NCI-H524 (cell line): ENCODE results near the gene LDLR.
"Not testable (repeated sequence)": the region's sequence is repeated elsewhere in the genome, so short reads cannot be mapped to it uniquely, and the experiment has no call there.

Experiments
- DNase-seq, 2 experiments: peaks; one replicate each; lab custom pipeline; 2025; lab: John Stamatoyannopoulos, UW

LDLR gene

DNA sequence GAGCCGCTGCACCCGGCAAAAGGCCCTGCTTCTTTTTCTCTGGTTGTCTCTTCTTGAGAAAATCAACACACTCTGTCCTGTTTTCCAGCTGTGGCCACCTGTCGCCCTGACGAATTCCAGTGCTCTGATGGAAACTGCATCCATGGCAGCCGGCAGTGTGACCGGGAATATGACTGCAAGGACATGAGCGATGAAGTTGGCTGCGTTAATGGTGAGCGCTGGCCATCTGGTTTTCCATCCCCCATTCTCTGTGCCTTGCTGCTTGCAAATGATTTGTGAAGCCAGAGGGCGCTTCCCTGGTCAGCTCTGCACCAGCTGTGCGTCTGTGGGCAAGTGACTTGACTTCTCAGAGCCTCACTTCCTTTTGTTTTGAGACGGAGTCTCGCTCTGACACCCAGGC, 17.2 kb downstream of the LDLR start:
- DNase-seq: peak in 1 of 2 experiments; percentile 21

DNA sequence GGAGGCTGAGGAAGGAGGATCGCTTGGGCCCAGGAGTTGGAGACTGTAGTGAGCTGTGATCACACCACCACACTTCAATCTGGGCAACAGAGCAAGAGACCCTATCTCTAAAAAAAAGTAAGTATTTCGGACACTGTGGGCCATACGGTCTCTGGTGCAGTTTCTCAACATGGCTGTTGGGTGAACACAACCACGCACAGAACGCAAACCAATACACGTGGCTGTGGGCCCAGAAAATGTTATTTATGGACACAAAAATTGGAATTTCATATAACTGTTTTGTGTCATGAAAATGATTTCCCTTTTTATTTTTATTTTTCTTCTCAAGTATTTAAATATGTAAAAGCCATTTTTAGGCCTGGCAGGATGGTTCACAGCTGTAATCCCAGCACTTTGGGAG, 19.5 kb downstream of the LDLR start:
- no peak for DNase-seq

DNA sequence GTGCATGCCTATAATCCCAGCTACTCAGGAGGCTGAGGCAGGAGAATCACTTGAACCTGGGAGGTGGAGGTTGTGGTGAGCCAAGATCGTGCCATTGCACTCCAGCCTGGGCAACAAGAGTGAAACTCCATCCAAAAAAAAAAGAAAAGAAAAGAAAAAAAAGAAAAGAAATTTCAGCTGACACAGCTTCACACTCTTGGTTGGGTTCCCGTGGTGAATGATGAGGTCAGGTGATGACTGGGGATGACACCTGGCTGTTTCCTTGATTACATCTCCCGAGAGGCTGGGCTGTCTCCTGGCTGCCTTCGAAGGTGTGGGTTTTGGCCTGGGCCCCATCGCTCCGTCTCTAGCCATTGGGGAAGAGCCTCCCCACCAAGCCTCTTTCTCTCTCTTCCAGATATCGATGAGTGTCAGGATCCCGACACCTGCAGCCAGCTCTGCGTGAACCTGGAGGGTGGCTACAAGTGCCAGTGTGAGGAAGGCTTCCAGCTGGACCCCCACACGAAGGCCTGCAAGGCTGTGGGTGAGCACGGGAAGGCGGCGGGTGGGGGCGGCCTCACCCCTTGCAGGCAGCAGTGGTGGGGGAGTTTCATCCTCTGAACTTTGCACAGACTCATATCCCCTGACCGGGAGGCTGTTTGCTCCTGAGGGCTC, 22.0 kb downstream of the LDLR start:
- no peak for DNase-seq

DNA sequence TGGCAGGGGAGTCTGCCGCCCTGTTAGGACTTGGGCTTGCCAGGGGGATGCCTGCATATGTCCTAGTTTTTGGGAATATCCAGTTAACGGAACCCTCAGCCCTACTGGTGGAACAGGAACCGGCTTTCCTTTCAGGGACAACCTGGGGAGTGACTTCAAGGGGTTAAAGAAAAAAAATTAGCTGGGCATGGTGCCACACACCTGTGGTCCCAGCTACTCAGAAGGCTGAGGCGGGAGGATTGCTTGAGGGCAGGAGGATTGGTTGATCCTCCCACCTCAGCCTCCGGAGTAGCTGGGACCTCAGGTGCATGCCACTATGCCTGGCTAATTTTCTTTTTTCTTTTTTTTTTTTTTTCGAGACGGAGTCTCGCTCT, 22.5 kb downstream of the LDLR start:
- no peak for DNase-seq

DNA sequence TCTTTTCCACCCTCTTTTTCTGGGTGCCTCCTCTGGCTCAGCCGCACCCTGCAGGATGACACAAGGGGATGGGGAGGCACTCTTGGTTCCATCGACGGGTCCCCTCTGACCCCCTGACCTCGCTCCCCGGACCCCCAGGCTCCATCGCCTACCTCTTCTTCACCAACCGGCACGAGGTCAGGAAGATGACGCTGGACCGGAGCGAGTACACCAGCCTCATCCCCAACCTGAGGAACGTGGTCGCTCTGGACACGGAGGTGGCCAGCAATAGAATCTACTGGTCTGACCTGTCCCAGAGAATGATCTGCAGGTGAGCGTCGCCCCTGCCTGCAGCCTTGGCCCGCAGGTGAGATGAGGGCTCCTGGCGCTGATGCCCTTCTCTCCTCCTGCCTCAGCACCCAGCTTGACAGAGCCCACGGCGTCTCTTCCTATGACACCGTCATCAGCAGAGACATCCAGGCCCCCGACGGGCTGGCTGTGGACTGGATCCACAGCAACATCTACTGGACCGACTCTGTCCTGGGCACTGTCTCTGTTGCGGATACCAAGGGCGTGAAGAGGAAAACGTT, 24.0 kb downstream of the LDLR start:
- DNase-seq: no peak

DNA sequence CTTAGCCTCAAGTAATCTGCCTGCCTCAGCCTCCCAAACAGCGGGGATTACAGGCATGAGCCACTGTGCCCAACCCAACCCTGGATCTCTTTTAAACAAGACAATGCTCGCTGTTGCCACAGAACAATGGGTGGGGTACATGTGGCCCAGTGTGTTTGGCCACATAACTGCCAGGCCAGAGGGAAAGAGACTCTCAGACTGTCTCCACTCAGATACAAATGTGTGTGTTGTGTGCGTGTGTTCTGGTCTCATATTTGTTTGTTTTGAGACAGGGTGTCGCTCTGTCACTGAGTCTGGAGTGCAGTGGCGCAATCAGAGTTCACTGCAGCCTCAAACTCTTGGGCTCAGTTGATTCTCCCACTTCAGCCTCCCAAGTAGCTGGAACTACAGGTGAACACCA, 25.8 kb downstream of the LDLR start:
- no peak for DNase-seq

DNA sequence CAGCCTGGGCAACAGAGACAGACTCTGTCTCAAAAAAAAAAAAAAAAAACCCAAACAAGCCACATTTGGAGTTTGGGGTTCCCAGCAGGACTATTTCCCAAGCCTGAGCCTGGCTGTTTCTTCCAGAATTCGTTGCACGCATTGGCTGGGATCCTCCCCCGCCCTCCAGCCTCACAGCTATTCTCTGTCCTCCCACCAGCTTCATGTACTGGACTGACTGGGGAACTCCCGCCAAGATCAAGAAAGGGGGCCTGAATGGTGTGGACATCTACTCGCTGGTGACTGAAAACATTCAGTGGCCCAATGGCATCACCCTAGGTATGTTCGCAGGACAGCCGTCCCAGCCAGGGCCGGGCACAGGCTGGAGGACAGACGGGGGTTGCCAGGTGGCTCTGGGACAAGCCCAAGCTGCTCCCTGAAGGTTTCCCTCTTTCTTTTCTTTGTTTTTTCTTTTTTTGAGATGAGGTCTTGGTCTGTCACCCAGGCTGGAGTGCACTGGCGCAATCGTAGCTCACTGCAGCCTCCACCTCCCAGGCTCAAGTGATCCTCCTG, 26.7 kb downstream of the LDLR start:
- DNase-seq: no peak

DNA sequence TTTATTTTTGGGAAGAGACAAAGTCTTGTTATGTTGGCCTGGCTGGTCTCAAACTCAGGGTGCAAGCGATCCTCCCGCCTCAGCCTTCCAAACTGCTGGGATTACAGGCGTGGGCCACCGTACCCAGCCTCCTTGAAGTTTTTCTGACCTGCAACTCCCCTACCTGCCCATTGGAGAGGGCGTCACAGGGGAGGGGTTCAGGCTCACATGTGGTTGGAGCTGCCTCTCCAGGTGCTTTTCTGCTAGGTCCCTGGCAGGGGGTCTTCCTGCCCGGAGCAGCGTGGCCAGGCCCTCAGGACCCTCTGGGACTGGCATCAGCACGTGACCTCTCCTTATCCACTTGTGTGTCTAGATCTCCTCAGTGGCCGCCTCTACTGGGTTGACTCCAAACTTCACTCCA, 27.2 kb downstream of the LDLR start:
- no peak for DNase-seq

DNA sequence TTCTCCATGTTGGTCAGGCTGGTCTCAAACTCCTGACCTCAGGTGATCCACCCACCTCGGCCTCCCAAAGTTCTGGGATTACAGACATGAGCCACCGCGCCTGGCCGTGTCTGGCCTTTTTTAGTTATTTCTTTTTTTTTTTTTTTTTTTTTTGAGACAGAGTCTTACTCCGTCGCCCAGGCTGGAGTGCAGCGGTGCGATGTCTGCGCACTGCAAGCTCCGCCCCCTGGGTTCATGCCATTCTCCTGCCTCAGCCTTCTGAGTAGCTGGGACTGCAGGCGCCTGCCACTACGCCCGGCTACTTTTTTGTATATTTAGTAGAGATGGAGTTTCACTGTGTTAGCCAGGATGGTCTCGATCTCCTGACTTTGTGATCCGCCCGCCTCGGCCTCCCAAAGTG, 32.7 kb downstream of the LDLR start:
- not testable (repeated sequence) for DNase-seq

DNA sequence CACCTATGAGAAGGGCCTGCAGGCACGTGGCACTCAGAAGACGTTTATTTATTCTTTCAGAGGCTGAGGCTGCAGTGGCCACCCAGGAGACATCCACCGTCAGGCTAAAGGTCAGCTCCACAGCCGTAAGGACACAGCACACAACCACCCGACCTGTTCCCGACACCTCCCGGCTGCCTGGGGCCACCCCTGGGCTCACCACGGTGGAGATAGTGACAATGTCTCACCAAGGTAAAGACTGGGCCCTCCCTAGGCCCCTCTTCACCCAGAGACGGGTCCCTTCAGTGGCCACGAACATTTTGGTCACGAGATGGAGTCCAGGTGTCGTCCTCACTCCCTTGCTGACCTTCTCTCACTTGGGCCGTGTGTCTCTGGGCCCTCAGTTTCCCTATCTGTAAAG, 33.9 kb downstream of the LDLR start:
- DNase-seq: no peak

DNA sequence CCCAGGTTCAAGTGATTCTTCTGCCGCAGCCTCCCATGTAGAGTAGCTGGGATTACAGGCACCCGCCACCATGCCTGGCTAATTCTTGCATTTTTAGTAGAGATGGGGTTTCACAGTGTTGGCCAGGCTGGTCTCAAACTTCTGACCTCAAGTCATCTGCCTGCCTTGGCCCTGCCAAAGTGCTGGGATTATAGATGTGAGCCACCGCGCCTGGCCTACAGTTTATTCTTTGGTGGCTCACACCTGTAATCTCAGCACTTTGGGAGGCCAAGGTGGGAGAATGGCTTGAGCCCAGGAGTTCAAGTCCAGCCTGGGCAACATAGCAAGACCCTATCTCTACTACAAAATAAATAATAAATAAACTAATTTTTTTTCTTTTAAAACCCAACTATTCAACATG, 34.9 kb downstream of the LDLR start:
- DNase-seq: not testable (repeated sequence)

DNA sequence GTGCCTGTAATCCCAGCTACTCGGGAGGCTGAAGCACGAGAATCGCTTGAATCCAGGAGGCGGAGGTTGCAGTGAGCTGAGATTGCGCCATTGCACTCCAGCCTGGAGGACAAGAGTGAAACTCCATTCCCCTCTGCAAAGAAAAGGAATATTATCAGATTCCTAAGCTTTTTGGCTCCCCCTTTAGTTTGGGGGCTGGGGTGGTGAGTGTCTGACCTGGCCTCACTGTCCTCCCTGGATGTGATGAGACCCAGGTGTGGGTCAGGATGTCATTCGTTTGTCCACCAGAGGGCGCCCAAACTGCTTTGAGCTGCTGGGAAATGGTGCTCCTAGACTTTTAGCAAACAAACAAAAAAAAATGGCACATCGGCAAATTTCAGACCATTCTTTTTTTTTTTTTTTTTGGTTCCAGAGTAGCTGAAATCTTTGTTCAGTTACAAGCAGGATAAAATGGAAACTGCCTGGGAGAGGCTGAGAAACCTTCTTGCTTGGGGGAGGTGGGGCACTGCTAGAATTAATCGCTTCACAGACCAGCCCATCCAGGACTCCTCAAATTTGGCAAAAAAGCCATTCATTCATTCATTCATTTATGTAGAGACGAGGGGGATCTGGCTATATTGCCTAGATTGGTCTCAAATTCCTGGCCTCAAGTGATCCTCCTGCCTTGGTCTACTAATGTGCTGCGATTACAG, 36.9 kb downstream of the LDLR start:
- peak; percentile 15 to 72 for DNase-seq

DNA sequence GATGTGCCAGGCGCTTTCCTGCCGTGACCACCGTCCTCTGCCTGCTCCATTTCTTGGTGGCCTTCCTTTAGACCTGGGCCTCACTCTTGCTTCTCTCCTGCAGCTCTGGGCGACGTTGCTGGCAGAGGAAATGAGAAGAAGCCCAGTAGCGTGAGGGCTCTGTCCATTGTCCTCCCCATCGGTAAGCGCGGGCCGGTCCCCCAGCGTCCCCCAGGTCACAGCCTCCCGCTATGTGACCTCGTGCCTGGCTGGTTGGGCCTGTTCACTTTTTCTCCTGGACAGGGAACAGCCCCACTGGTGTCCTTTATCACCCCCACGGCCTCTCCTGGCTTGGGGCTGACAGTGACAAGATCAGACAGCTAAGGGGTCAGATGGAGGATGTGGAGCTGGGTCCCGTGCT, 38.6 kb downstream of the LDLR start:
- DNase-seq: no peak

DNA sequence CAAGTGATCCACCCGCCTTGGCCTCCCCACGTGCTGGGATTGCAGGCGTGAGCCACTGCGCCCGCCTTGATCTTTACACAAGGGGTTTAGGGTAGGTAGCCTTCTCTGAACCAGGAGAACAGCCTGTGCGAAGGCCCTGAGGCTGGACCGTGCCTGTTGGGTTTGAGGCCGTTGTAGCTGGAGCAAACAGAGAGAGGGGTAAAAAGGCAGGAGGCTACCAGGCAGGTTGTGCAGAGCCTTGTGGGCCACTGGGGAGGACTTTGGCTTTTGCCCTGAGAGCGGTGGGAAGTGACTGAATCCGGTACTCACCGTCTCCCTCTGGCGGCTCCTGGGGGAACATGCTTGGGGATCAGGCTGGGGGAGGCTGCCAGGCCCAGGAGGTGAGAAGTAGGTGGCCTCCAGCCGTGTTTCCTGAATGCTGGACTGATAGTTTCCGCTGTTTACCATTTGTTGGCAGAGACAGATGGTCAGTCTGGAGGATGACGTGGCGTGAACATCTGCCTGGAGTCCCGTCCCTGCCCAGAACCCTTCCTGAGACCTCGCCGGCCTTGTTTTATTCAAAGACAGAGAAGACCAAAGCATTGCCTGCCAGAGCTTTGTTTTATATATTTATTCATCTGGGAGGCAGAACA, 41.7 kb downstream of the LDLR start:
- DNase-seq: peak; percentile 82 to 84

DNA sequence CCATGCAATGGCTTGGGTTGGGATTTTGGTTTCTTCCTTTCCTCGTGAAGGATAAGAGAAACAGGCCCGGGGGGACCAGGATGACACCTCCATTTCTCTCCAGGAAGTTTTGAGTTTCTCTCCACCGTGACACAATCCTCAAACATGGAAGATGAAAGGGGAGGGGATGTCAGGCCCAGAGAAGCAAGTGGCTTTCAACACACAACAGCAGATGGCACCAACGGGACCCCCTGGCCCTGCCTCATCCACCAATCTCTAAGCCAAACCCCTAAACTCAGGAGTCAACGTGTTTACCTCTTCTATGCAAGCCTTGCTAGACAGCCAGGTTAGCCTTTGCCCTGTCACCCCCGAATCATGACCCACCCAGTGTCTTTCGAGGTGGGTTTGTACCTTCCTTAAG, 42.2 kb downstream of the LDLR start:
- DNase-seq: peak in 1 of 2 experiments; percentile 19

DNA sequence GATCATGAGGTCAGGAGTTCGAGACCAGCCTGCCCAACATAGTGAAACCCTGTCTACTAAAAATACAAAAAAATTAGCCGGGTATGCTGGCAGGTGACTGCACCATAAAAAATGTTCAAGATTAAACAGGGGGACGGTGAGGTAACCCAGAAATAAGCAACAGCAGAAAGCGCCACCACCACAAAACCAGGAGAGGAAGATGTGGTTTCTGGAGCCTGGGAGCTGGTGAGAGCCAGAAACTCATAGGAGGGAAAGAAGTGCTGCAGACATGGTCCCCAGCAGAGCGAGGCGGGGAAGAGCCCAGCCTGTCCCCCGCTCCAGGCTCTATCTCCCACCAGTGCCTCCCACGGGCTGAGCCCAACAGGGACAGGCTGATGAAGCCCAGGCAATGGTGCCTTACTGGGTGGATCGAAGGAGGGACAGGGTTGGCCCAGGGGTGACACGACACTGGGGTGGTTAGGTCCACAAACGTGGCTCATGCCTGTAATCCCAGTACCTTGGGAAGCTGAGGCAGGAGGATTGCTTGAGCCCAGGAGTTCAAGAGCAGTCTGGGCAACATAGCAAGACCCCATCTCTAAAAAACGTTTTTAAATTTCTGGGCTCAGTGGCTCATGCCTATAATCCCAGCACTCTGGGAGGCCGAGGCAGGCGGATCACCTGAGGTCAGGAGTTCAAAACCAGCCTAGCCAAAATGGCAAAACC, 47.3 kb downstream of the LDLR start:
- no peak for DNase-seq

DNA sequence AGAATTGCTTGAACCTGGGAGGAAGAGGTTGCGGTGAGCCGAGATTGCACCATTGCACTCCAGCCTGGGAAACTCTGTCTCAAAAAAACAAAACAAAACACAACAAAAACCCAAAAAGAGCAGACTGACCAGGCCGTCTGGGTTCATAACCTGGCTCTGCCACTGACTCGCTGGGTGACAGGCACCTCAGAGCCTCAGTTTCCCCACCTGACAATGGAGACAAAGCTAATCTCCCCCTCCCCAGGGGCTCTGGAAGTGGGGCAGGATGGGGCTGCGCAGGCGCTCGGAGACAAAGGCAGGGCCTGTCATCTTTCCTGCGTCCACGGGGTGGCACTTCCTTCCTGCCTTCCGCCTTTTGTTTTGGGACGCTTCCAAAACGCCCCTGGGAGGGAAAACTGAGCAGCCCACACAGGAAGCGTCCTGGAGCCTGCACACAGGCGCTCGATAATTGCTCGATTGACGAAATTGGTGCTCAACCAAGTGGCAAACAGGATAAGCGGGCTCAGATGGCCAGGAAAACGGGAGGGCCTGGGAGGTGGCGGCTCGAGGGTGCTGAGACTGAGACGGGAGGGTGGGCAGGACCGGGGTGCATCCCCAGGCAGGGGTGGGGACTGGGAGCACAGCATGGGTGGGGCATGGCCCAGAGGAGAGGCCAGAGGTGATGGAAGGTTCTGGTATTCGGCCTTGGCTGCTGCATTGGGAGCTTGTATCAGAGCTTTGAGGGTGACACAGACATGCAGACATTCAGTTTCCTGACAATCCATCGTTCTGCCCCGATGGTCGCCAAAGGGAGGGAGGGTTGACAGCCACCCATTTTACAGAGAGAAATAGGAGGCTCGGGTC, 48.5 kb downstream of the LDLR start:
- peak; percentile 75 to 87 for DNase-seq

DNA sequence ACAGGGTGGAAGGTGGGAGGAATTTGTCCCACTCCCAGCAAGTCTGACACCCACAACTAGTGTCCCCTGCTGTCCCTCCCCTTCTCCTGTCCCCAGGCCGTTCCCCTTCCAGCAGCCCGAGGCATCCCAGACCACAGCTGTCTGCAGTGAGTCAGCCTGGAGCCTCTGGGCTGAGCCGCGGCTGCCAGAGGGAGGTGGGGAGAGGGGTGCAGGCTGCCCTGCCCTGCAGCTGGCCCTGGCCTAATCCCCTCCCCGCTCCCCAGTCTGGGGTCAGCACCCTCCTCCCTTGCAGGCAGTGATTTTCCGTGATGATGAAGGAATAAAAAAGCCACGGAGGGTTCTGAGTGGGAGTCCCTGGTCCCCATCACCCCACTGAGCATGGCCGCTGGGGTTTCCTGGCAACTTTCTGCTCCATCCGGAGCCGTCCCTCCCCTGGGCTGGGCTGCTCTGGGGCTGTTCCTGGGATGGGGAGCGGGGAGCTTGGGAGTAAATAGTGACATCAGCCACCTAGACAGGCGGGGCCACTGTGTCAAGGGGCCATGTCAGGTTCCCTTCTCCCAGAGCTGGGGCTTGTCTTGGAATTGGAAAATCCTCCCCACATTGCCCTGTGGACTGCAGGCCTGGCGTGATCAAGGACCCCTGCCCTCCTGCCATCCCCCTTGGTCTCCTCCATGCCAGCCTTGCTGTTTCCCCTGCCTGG, 49.5 kb downstream of the LDLR start:
- peak; percentile 54 to 65 for DNase-seq

DNA sequence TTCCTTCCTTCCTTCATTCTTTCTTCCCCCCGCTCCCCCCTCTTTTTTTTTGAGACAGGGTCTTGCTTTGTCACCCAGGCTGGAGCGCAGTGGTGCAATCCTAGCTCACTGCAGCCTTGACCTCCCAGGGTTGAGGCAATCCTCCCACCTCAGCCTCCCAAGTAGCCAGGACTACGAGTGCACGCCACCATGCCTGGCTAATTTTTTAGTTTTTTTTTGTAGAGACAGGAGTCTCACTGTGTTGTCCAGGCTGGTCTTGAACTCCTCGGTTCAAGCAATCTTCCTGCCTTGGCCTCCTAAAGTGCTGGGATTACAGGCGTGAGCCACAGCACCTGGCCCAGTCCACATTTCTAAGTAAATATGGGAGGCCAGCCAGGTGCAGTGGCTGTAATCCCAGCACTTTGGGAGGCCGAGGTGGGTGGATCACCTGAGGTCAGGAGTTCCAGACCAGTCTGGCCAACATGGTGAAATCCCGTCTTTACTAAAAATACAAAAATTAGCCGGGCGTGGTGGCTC, 50.8 kb downstream of the LDLR start:
- DNase-seq: not testable (repeated sequence)

DNA sequence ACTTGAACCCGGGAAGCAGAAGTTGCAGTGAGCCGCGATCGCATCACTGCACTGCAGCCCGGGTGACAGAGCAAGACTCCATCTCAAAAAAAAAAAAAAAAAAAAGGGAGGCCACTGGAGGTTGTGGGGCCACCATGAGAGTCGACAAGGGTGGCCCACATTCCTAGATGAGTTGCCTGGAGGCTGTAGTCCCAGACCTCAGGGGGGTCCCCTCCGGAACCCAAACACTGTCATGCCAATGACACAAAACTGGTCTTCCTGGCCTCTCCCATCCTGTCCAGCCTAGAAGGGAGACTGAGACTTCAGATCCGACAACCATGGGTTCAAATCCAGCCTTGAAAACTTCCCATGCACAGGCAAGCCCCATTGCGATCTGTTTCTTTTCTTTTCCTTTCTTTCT, 51.6 kb downstream of the LDLR start:
- no peak for DNase-seq
